ENCODE data around the gene CCDC136. TPM values are rescaled to one million over a fixed set of nuclear protein-coding genes. Genes with fewer than 3 reads are reported as not detected.

The CCDC136 gene
- total RNA-seq (1 to 10 TPM; 4.0 to 9.8 (median 5.5) TPM), polyA plus RNA-seq (1 to 10 TPM in 2 of 3 donors, under 1 TPM in 1; 0.77 to 2.2 (median 1.7) TPM)
- long read RNA-seq, donor 1: 0 reads
- long read RNA-seq, donor 2: 0 reads

- Histone ChIP-seq H3K27ac (peak within 1 kb of the TSS in 6 of 8 donors; percentile 29 to 67 (median 59)), H3K36me3 (no peaks in the 10 kb centered on the region), H3K4me1 (peaks cover 0 to 32% (median 22%) of the 10 kb centered on the region in 6 donors), H3K4me3 (peak within 1 kb of the TSS; percentile 51 to 85 (median 78)), H3K9me3 (no peaks in the 10 kb centered on the region), H3K27me3 (replicated peaks in 1 of 7) (peaks cover 0 to 26% (median 0%) of the 10 kb centered on the region in 7 donors)
- DNase-seq: peak; percentile 94
- peak; percentile 68 to 80 (median 74) for TF ChIP-seq POLR2AphosphoS5 (IDR thresholded peaks at IDR 0.05)
- TF ChIP-seq, protein P1, sequence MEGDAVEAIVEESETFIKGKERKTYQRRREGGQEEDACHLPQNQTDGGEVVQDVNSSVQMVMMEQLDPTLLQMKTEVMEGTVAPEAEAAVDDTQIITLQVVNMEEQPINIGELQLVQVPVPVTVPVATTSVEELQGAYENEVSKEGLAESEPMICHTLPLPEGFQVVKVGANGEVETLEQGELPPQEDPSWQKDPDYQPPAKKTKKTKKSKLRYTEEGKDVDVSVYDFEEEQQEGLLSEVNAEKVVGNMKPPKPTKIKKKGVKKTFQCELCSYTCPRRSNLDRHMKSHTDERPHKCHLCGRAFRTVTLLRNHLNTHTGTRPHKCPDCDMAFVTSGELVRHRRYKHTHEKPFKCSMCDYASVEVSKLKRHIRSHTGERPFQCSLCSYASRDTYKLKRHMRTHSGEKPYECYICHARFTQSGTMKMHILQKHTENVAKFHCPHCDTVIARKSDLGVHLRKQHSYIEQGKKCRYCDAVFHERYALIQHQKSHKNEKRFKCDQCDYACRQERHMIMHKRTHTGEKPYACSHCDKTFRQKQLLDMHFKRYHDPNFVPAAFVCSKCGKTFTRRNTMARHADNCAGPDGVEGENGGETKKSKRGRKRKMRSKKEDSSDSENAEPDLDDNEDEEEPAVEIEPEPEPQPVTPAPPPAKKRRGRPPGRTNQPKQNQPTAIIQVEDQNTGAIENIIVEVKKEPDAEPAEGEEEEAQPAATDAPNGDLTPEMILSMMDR (IDR thresholded peaks at IDR 0.05 in 8 of 11, conservative IDR thresholded peaks at IDR 0.05 in 3 of 11): no peak
- WGBS, 5 donors: 1 to 2% (median 1%) methylated on average over 41 to 80 of the region's 80 CpGs
- intact Hi-C loops (cut with DNase I; ENCODE audit: low total_unique reads): no loop called here
Observed at GRCh38 chr7:128791121-128791971, at the start of gene CCDC136. CCDC136 (plus strand) TSS chr7:128791968; CDS start chr7:128792412, 444 bp downstream.

DNA sequence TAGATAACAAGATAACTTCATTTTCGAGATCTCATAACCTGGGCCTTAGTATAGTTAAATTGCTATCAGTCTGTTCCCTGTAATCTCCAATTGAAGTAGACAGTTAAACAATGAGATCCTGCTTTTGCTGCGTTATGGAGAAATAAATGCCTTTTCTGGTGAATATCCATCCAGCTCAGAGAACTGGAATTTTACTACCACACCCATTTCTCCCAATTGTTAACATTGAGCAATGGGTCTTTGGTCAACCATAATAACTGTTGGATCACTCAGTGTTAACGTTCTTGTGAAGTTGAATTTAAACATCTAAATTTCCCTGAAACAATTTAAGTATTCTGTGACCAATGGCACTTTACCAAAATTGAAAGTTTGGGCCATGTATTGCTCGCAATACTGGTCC lies 49.6 kb upstream of the CCDC136 start:
- Histone ChIP-seq H3K36me3 (peaks cover 0 to under 1% (median 0%) of the 10 kb centered on the region in 6 donors), H3K27ac (no peak overlapping the region), H3K4me3 (no peak overlapping the region), H3K4me1 (peaks cover 15 to 74% (median 43%) of the 10 kb centered on the region in 6 donors), H3K27me3 (replicated peaks in 1 of 7) (no peaks in the 10 kb centered on the region), H3K9me3 (no peaks in the 10 kb centered on the region)
- WGBS, 5 donors: 61 to 89% (median 81%) methylated on average over 4 of the region's 4 CpGs
- intact Hi-C loops (cut with DNase I; ENCODE audit: low total_unique reads): no loop called here
- no peak for DNase-seq
- TF ChIP-seq POLR2A (IDR thresholded peaks at IDR 0.05) (no peak), POLR2AphosphoS5 (IDR thresholded peaks at IDR 0.05) (no peak)
- TF ChIP-seq, protein P1 (IDR thresholded peaks at IDR 0.05 in 8 of 11, conservative IDR thresholded peaks at IDR 0.05 in 3 of 11): no peak

DNA sequence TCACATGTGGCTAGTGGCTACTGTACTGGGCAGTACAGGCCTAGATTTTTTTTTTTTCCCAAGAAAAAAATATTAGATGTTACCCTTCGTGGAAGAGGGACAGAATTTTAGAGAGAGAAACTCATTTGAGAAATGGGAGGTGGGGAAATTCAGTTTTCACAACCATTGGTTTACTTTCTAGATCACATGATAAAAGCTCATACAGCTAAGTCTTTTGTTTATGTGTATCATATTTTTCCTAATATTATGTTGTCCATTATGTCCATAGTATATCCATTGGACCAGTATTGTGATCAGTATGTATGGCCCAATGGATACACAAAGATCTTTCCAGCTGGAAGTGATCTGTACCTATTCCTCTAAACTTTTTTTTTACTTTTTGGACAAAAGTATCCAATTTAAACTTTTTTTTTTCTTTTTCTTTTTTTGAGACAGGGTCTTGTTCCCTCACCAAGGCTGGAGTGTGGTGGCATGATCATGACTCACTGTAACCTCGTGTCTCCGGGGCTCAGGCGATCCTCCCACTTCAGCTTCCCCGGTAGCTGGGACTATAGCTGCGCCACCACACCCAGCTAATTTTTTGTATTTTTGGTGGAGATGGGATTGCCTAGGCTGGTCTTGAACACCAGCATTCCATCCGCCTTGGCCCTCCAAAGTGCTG lies 48.5 kb upstream of the CCDC136 start:
- intact Hi-C loops (cut with DNase I; ENCODE audit: low total_unique reads): no loop called here
- H3K27ac ChIP-seq: no peak overlapping the region
- H3K4me1 ChIP-seq: peaks cover 14 to 70% (median 42%) of the 10 kb centered on the region in 6 donors
- H3K4me3 ChIP-seq: no peak overlapping the region
- 84 to 96% (median 90%) methylated on average over 7 of the region's 7 CpGs for WGBS, 5 donors
- no peaks in the 10 kb centered on the region for H3K27me3 ChIP-seq (replicated peaks in 1 of 7)
- TF ChIP-seq POLR2AphosphoS5 (IDR thresholded peaks at IDR 0.05): no peak
- TF ChIP-seq, protein P1 (IDR thresholded peaks at IDR 0.05 in 8 of 11, conservative IDR thresholded peaks at IDR 0.05 in 3 of 11): no peak
- TF ChIP-seq POLR2A (IDR thresholded peaks at IDR 0.05): no peak
- peaks cover 0 to 11% (median under 1%) of the 10 kb centered on the region in 6 donors for H3K36me3 ChIP-seq
- no peak for DNase-seq
- H3K9me3 ChIP-seq: no peaks in the 10 kb centered on the region
